K562 (cell line): ENCODE measurements around the gene ITPKA. TPM values are rescaled to one million over a fixed set of nuclear protein-coding genes. Genes with fewer than 3 reads are reported as not detected.
A peak's percentile ranks its signal among the peaks of the same experiment; 100 is the strongest.

Source experiments
- ADNP ChIP-seq: fragments of 200-800 bp; sonication (Bioruptor generic); IDR thresholded peaks from 2 replicates; pipeline ENCODE4 v1.6.1; 2016; ENCODE audit warnings: missing genetic modification characterization, missing compliant biosample characterization
- ARNT ChIP-seq, 2 experiments: fragments of 450-650 bp; IDR thresholded peaks; 2 replicates each; pipeline ENCODE4 v1.6.1; 2016; ENCODE audit warnings: mild to moderate bottlenecking in 1 of 2
- ATF4 ChIP-seq: fragments of 450-650 bp; formaldehyde crosslinking; IDR thresholded peaks from 2 replicates; pipeline ENCODE4 v1.4.0; 2022; ENCODE audit warnings: mild to moderate bottlenecking, moderate library complexity
- E2F6 ChIP-seq, 2 experiments: IDR thresholded peaks; 2 replicates each; pipeline ENCODE4 v1.6.1; 2011; ENCODE audit warnings: borderline replicate concordance in 1 of 2, control low read depth in 1 of 2, low read depth in 1 of 2, low read length in 1 of 2, mild to moderate bottlenecking in 1 of 2, mixed read lengths in 1 of 2, moderate library complexity in 1 of 2; ENCODE audit not compliant: insufficient read depth in 1 of 2, insufficient read length in 1 of 2, poor library complexity in 1 of 2, severe bottlenecking in 1 of 2; ENCODE audit errors: extremely low read depth in 1 of 2
- FOXA3 ChIP-seq, 2 experiments: fragments of 450-650 bp in 1 of 2; sonication (generic) in 1 of 2; formaldehyde crosslinking; IDR thresholded peaks in 1 of 2; conservative IDR thresholded peaks in 1 of 2; 2 replicates each; pipeline versions ENCODE4 v1.4.0 to v1.8.0; 2020 to 2022; ENCODE audit warnings: mild to moderate bottlenecking in 2 of 2, missing genetic modification reagents in 1 of 2
- HNRNPLL ChIP-seq: fragments of 200-400 bp; formaldehyde crosslinking; IDR thresholded peaks from 2 replicates; pipeline ENCODE4 v1.6.1; 2017; ENCODE audit warnings: low read length, low read depth, mild to moderate bottlenecking; ENCODE audit not compliant: poor library complexity, severe bottlenecking
- IRF2 ChIP-seq: sonication (generic); formaldehyde crosslinking; IDR thresholded peaks from 2 replicates; pipeline ENCODE4 v1.8.1; 2022; ENCODE audit warnings: mild to moderate bottlenecking, missing genetic modification reagents
- KLF6 ChIP-seq: fragments of 250-450 bp; sonication (Bioruptor Pico); IDR thresholded peaks from 2 replicates; pipeline ENCODE4 v1.4.0; 2020; ENCODE audit warnings: mild to moderate bottlenecking, moderate library complexity, borderline replicate concordance
- MAFG ChIP-seq: fragments of 450-650 bp; conservative IDR thresholded peaks from 2 replicates; pipeline ENCODE4 v1.6.1; 2016; ENCODE audit warnings: missing genetic modification characterization, missing compliant biosample characterization
- MAZ ChIP-seq, 2 experiments: fragments of 450-650 bp in 1 of 2; sonication (generic) in 1 of 2; formaldehyde crosslinking; IDR thresholded peaks in 1 of 2; conservative IDR thresholded peaks in 1 of 2; 2 replicates each; pipeline versions ENCODE4 v1.4.0 to v1.5.0; 2020; ENCODE audit warnings: mild to moderate bottlenecking in 1 of 2, missing genetic modification reagents in 1 of 2
- OTX1 ChIP-seq: fragments of 450-650 bp; formaldehyde crosslinking; IDR thresholded peaks from 2 replicates; pipeline ENCODE4 v1.4.0; 2022; ENCODE audit warnings: mild to moderate bottlenecking
- PHF20 ChIP-seq: fragments of 450-650 bp; IDR thresholded peaks from 2 replicates; pipeline ENCODE4 v1.6.1; 2018; ENCODE audit not compliant: partially characterized antibody
- PRPF4 ChIP-seq: fragments of 200-400 bp; formaldehyde crosslinking; IDR thresholded peaks from one replicate; pipeline ENCODE4 v1.6.1; 2017; ENCODE audit warnings: low read length, low read depth, mild to moderate bottlenecking; ENCODE audit not compliant: insufficient read depth, poor library complexity, severe bottlenecking
- SETDB1 ChIP-seq: IDR thresholded peaks from one replicate; pipeline ENCODE4 v1.6.1; 2012; ENCODE audit warnings: low read length, control low read depth, inconsistent platforms
- SOX6 ChIP-seq: fragments of 450-650 bp; IDR thresholded peaks from 2 replicates; pipeline ENCODE4 v1.6.1; 2014; ENCODE audit warnings: mild to moderate bottlenecking
- TAF1 ChIP-seq: IDR thresholded peaks from 2 replicates; pipeline ENCODE4 v1.6.1; 2011; ENCODE audit warnings: mild to moderate bottlenecking, low read length, moderate library complexity; ENCODE audit not compliant: insufficient read depth, control insufficient read depth, severe bottlenecking; ENCODE audit errors: extremely low read depth
- TRIM25 ChIP-seq: fragments of 450-650 bp; IDR thresholded peaks from 2 replicates; pipeline ENCODE4 v1.7.0; 2016; ENCODE audit warnings: borderline replicate concordance
- USF2 ChIP-seq: sonication (generic); formaldehyde crosslinking; IDR thresholded peaks from 2 replicates; pipeline ENCODE4 v1.5.0; 2020; ENCODE audit warnings: missing genetic modification reagents
- ZBED1 ChIP-seq: IDR thresholded peaks from 2 replicates; pipeline ENCODE4 v1.6.1; 2014
- ZNF274 ChIP-seq: IDR thresholded peaks from 2 replicates; pipeline ENCODE4 v1.6.1; 2011; ENCODE audit warnings: low read depth, mild to moderate bottlenecking, low read length, moderate library complexity, borderline replicate concordance
- ZNF384 ChIP-seq: IDR thresholded peaks from 2 replicates; pipeline ENCODE4 v1.6.1; 2012; ENCODE audit warnings: low read depth, low read length, improper control_type of control experiment
- ZNF583 ChIP-seq: fragments of 250-450 bp; sonication (Bioruptor Pico); IDR thresholded peaks from 2 replicates; pipeline ENCODE4 v1.4.0; 2020
- ZNF717 ChIP-seq: fragments of 250-450 bp; sonication (Bioruptor Pico); IDR thresholded peaks from 2 replicates; pipeline ENCODE4 v1.5.0; 2021
- ZNF778 ChIP-seq: fragments of 450-650 bp; formaldehyde crosslinking; IDR thresholded peaks from 2 replicates; pipeline ENCODE4 v1.4.0; 2020; ENCODE audit warnings: mild to moderate bottlenecking, moderate library complexity
- polyA plus RNA-seq, 8 experiments: library from polyadenylated mRNA; depleted of rRNA in 4 of 8; stranded (reverse) in 5 of 8; unstranded in 3 of 8; fragments of >200 nt; fragmentation: Nextera tagmentation in 2 of 8; fragmentation: Illumina TruSeq in 1 of 8; extraction: Ambion mirVana in 2 of 8; extraction: Trizol in 1 of 8; gene quantifications; 2 replicates each; pipeline versions ENCODE4 v1.2.1 to v1.2.3, GENCODE V29; 2011 to 2014; ENCODE audit warnings: inconsistent platforms in 1 of 8, missing spikeins in 1 of 8
- total RNA-seq, 7 experiments: library from RNA; depleted of rRNA in 6 of 7; stranded (reverse); fragments of >200 nt in 6 of 7; fragmentation: Illumina TruSeq in 2 of 7; extraction: Trizol in 2 of 7; gene quantifications; 2 replicates each; pipeline versions ENCODE4 v1.2.1 to v1.2.3, GENCODE V29; 2011 to 2021; ENCODE audit warnings: low replicate concordance in 1 of 7

The ITPKA gene
- total and polyA plus RNA-seq, 9 of the 15 experiments (the other 6 are each of a cell fraction or from before 2014, with no cell fraction given): 0.14 to 68.4 (median 11.5) TPM

GRCh38 chr15:41494922-41495735 lies 1.5 kb downstream of the ITPKA start (continued):
- TF ChIP-seq KLF6 (CRISPR knock-in tag): no peak
- TF ChIP-seq FOXA3 (CRISPR knock-in tag; conservative IDR thresholded peaks at IDR 0.05 in 1 of 2, IDR thresholded peaks at IDR 0.05 in 1 of 2): no peak
- no peak for TF ChIP-seq ZNF274
- TF ChIP-seq PRPF4: peak; percentile 19
- no peak for TF ChIP-seq ZNF384
- TF ChIP-seq MAZ (CRISPR knock-in tag; conservative IDR thresholded peaks at IDR 0.05 in 1 of 2, IDR thresholded peaks at IDR 0.05 in 1 of 2): 0 out of 4 replicates have a peak, but pooled peaks of 1 of the 2 experiments have one; percentile 13
- TF ChIP-seq MAFG: no peak
- no peak for TF ChIP-seq IRF2 (CRISPR knock-in tag)
- TF ChIP-seq HNRNPLL: no peak
- TF ChIP-seq SOX6: no peak
- TF ChIP-seq TAF1: peak; percentile 40
- TF ChIP-seq ZNF778 (CRISPR knock-in tag): no peak
- TF ChIP-seq ARNT (IDR thresholded peaks at IDR 0.05): no peak
- peak in 1 of 2 experiments; percentile 54 for TF ChIP-seq E2F6 (IDR thresholded peaks at IDR 0.05; ENCODE audit: borderline replicate concordance in 1 of 2, extremely low read depth in 1 of 2, insufficient read depth in 1 of 2, insufficient read length in 1 of 2, low read depth in 1 of 2, low read length in 1 of 2, poor library complexity in 1 of 2, severe bottlenecking in 1 of 2)
- no peak for TF ChIP-seq OTX1 (CRISPR knock-in tag)
- no peak for TF ChIP-seq ZNF717 (CRISPR knock-in tag)
- no peak for TF ChIP-seq ATF4 (CRISPR knock-in tag)
- no peak for TF ChIP-seq SETDB1
- TF ChIP-seq ZBED1: peak; percentile 39; the same call in 1 of the 2 replicates
- TF ChIP-seq PHF20: peak; percentile 12
- TF ChIP-seq USF2 (CRISPR knock-in tag): no peak
- TF ChIP-seq ADNP: no peak
- TF ChIP-seq ZNF583 (CRISPR knock-in tag): no peak
- no peak for TF ChIP-seq TRIM25
